ENCODE data around the gene OSBPL5.

The OSBPL5 gene

DNA sequence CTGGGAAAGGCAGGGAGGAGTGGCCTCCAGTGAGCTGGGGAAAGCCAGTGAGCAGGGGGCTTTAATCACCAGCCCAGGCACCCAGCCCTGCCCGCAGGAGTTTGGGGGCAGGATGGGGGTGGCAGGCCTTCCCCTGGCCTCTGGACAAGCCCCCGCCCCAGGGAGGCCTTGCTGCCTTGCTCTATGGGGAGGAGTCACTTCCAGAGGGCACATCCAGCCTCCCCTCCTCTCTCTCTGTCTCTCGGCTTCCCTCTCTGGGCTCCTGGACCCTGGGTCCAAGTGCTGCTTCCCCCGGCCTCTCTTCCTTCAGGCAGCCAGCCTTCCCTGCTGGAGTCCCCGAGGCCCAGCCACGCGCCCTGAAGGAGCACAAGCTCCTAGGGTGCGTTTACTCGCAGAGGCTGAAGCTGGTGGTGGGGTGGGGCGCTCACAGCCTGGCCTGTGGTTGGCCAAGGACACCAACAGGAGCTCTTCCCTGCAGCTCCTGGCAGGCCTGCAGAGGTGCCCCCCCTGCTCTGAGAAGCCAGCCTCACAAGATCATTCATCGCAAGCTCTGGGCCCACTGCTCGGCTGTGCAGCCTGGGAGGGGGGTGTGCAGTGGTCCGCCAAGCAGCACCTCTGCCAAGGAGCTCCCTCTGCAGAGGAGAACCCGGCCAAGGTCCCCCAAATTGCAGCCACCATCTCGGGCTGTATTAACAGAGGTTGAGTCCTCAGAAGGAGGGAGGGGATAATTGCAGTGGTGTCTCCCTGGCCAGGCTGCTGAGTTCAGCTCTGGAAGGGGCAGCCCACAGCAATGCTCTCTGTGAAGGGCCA lies 25.4 kb downstream of the OSBPL5 start:
- no peak for ATAC-seq
- H3K9me3 Mint-ChIP-seq: no peaks in the 10 kb centered on the region
- H3K4me3 Mint-ChIP-seq: no peak overlapping the region
- DNase-seq: no peak
- H3K27ac Mint-ChIP-seq: peak overlapping the region in 1 of 2 donors; percentile 64
- peaks cover 51% of the 10 kb centered on the region for H3K4me1 Mint-ChIP-seq
- no peaks in the 10 kb centered on the region for H3K27me3 Mint-ChIP-seq

DNA sequence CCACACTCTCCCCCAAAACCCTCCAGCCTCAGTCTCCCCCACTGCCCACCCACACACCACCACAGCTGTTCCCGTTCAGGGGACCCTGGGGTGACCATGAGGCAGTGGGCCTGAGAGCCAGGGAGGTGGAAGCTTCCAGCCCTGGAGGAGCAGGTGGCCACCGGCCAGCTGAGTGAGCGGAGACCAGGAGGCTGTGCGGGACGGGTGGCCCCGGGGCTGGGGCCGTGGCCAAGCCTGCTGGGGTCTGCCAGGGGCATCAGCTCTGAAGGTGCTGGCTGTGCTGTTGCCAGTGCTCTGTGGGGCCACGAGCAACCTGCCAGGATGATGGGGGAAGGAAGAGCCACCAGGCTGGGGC lies 26.0 kb downstream of the OSBPL5 start:
- H3K27ac Mint-ChIP-seq: no peak overlapping the region
- no peaks in the 10 kb centered on the region for H3K9me3 Mint-ChIP-seq
- H3K27me3 Mint-ChIP-seq: no peaks in the 10 kb centered on the region
- H3K4me3 Mint-ChIP-seq: no peak overlapping the region
- H3K4me1 Mint-ChIP-seq: peaks cover 51% of the 10 kb centered on the region
- no peak for ATAC-seq
- no peak for DNase-seq

DNA sequence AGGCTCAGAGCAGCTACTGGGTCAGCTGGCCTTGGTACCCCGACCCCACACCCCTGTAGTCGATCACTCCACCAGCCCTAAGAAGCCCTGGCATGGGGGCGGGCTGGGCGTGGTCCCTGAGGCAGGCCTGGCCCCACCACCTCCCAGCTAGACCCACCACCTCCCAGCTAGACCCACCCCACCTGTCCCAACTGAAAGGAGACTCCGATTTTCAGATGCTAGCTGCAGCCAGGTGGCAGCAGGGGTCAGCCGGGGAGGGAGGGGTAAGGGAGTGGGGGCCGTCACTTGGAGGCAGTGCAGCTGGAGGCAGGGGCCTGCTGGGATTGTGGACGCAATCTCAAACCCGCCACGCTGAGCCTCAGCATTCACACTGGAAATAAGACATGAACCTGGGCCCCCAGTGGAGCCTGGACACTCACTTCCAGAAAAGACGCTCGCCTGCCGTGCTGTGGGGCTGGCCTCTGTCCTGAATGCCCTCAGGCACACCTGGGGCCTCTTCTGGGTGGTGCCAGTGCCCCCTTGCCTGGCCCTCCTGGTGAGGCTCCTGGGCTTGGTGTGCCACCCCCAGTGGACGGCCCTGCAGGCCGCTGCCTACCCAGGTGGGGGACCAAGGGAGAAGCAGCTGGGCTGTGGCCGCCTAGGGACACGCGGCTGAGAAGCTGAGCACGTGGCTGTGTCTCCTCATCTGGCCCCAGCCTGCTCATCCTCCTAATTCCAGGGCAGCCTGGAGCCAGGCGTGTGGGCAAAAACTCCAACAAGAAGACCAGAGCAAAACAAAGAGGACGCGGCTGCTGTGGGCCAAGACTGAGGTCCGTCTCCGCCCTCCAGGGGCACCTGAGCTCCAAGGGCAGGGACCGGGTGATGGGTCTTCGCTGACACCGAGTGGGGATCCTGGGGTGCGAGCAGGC lies 26.7 kb downstream of the OSBPL5 start:
- Mint-ChIP-seq H3K27ac (no peak overlapping the region), H3K9me3 (no peaks in the 10 kb centered on the region), H3K4me3 (no peak overlapping the region), H3K4me1 (peaks cover 55% of the 10 kb centered on the region), H3K27me3 (no peaks in the 10 kb centered on the region)
- ATAC-seq (no peak), DNase-seq (no peak)

DNA sequence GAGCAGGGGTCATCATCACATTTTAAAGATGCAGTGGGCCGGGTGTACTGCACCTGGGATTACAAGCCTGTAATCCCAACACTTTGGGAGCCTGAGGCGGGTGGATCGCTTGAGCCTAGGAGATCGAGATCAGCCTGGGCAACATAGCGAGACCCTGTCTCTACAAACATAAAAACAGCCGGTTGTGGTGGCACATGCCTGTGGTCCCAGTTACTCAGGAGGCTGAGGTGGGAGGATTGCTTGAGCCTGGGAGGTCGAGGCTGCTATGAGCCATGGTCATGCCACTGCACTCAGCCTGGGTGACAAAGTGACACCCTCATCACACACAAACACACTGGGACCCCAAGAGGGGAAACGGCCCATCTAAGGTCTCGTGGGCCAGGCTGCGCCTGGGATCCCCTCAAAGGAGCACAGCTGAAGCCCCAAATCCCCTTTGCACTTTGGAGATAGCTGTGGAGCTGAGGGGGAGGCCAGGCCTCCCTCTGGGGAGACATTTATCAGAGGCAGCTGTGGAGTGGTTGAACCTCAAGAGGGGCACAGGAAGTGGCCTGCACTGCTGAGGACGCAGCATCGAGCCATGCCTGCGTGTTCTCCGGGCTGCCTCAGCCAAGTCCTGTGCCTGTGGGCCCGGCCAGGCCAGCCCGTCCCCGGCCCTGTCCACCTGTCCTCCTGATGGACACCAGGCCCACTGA lies 27.5 kb downstream of the OSBPL5 start:
- DNase-seq (no peak), ATAC-seq (no peak)
- peaks cover 55% of the 10 kb centered on the region for H3K4me1 Mint-ChIP-seq
- no peak overlapping the region for H3K4me3 Mint-ChIP-seq
- peak overlapping the region in 1 of 2 donors; percentile 19 for H3K27ac Mint-ChIP-seq
- H3K27me3 Mint-ChIP-seq: no peaks in the 10 kb centered on the region
- no peaks in the 10 kb centered on the region for H3K9me3 Mint-ChIP-seq

DNA sequence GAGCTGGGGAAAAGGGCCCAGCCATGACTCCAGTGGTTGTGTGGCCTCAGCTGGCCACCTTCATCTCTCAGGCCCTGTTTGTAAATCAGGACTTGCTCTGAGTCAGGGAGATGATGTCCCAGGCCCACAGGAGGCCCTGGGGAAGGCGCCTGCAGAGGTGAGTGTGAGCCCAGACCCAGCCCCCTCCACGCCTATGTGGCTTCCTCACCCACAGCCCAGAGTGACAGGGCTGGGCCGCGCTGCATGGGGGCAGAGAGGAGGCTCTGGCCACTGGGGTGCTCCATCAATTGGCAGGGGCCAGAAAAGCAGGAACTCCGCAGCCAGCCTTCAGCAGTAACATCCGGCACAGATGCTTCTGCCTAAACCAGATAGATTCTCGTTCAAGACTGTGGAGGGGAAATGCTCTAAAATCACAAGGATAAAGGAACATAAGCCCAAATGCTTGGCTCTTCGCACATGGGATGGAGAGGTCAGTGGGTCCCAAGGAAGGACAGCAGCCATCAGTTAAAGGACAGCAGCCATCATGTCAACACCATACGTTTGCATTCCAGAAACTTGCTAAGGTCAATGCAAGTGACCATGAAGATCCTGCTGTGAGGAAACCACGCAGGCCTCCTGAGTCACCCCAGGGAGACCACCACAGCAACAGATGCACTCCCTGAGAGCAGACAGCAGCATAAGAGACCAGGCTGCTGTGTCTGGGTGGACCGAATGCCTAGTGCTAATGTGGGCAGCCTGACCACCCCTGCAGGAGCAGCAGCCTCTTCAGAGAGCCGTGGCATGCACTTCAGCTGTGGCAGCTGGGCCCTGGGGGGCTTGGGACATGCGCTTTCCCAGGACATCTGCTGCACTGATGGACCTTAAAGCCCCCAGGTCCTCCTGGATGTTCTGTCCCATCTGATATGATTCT lies 28.3 kb downstream of the OSBPL5 start:
- no peaks in the 10 kb centered on the region for H3K27me3 Mint-ChIP-seq
- no peaks in the 10 kb centered on the region for H3K9me3 Mint-ChIP-seq
- DNase-seq (no peak), ATAC-seq (peak; percentile 32)
- no peak overlapping the region for H3K4me3 Mint-ChIP-seq
- H3K4me1 Mint-ChIP-seq: peaks cover 51% of the 10 kb centered on the region
- no peak overlapping the region for H3K27ac Mint-ChIP-seq

DNA sequence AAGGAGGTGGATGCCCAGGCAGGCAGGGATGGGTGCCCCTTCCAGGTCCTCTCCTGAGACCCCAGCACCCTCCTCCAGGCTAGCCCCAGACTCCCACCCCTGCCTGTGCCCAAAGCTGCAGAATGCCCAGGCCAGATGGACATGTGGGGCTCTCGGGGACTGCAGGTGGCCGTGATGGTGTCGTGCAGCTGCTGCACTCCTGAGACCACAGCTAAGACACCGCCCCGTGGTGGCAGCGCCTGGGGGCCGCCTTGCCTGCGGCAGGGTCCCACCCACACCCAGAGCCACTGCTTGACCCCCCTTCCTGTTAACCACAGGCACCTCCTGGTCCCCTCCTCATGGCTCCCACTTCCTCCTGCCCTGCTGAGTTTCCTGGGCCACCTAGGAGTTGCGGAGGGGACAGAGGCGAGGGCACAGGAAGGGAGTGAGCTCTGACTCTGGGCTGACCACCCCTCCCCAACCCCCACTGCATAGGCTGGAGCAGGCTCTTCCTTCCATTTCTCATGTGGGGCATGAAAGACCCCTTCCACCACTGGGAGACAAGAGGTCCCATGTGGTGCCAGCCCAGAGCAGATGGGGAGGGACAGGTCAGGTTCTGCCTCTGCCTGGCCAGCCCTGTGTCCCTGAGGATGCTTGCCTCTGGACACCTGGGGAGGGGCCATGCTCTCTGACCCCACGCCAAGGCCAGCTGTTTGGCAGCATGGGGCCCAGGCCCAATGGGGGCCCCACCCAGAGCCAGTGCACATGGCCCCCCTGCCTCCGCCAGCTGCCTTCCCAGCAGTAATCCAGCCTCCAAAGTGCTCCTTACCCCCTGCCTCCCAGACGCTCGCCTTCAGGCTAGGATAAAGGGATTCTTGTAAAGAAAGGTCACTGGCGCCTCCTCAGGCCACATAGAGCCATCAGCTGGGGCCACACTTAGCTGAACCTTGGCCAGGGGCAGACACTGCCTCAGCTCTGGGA lies 29.3 kb downstream of the OSBPL5 start:
- no peaks in the 10 kb centered on the region for H3K27me3 Mint-ChIP-seq
- H3K4me1 Mint-ChIP-seq: peaks cover 51% of the 10 kb centered on the region
- H3K9me3 Mint-ChIP-seq: no peaks in the 10 kb centered on the region
- no peak overlapping the region for H3K4me3 Mint-ChIP-seq
- H3K27ac Mint-ChIP-seq: peak overlapping the region; percentile 69 to 86
- ATAC-seq (peak; percentile 4), DNase-seq (no peak)

DNA sequence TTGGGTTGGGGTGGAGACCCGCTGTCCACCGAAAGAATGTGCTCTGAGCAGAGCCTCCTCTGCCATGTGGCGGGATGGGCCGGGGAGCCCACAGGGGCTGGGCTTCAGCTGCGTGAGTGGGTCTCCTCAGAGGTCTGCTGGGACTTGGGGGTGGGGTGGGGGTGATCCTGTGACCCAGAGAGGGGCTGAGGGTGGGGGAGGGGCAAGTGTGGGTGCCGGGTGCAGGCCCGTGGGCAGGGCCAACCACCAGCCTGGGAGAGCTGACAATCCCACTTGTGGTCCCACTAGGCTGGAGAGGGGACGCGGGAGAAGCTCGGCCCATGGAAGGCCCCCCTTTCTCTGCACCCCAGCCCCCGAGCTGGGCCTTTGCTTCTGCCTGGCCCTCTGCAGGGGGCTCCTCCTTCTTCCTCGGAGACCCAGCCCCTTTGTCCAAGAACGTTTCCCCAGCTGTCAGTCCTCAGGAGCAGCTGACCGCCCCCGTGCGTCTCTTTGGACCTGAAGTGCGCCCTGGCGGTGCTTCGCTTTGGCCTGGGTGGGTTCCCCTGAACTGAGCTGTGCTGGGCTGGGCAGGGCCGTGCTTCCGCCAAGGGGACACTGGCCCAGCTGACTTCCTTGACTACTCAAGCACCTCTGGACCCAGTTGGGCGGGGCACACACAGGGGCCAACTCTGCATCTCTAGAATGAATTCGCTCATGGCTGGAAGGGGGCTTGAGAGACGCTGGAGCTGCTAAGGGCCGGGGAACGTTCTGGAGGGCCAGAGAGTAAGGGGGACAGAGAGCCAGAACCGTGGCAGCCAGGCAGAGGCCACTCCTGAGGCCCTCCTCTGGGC lies 30.2 kb downstream of the OSBPL5 start:
- Mint-ChIP-seq H3K4me3 (no peak overlapping the region), H3K27me3 (no peaks in the 10 kb centered on the region), H3K9me3 (no peaks in the 10 kb centered on the region), H3K27ac (peak overlapping the region in 1 of 2 donors; percentile 49), H3K4me1 (peaks cover 51% of the 10 kb centered on the region)
- ATAC-seq: no peak
- DNase-seq: no peak

DNA sequence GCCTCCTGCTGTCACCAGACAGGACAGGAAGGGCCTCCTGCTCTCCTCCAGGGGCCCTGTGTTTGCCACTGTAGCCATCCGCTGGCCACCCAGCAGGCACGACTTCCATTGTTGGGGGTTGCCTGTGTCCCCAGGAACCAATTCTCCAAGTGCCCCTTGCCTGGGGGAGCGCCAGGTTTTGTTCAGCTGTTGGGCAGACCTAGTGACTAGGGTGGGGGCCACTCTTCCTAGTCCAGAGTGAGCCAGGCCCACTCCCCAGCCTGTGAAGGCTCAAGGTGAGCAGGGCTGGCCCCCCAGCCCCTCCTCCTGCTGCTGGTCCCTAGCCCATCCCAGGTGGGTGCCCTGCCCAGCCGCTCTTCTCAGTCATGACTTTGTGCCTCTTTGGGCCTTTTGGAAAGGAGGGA lies 30.9 kb downstream of the OSBPL5 start:
- H3K27me3 Mint-ChIP-seq: no peaks in the 10 kb centered on the region
- no peak overlapping the region for H3K27ac Mint-ChIP-seq
- DNase-seq (no peak), ATAC-seq (no peak)
- H3K4me3 Mint-ChIP-seq: no peak overlapping the region
- H3K9me3 Mint-ChIP-seq: no peaks in the 10 kb centered on the region
- H3K4me1 Mint-ChIP-seq: peaks cover 46% of the 10 kb centered on the region

DNA sequence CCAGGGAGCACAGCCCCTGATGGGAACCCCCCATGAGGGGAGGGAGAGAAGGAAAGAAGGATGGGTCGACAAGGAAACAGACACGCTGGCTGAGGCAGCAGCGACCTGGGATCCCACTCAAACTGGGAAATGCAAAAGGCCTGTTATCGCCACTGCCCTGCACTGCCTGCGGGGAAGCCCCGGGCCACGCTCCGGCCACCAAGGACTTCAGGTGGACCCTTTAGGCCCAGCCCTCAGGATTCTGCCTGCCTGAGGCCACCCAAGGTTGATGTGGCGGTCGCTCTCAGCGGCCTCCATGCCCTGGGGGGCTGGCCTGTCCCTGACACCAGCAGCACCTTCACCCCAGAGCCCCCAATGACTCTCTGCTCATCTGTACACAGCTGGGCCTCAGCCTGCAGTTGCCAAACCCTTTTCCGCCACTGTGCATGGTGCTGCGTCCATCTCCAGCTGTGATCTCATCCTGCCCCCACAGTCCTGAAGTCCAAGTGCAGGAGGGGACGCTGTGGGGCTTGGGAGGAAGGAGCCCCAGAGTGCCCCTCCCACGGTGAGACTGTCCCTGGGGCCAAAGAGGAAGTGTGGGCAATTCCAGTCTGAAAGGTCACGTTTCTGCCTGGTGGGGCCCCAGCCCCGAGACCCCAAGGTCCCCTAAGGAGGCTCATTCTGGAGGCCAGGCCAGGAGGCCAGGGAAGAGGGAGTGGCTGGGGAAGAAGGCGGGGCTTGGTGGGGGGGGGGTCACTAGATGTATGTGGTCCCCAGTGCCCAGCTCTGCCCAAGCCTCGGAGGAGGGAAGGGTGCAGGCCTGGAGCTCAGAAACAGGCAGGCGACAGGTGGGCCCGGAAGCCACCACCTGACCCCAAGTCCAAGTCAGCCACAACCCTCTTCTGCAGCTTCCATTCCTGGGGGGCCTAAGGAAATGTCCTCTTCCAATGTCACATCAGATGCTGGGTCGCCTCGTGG lies 31.6 kb downstream of the OSBPL5 start:
- ATAC-seq: no peak
- no peak for DNase-seq
- H3K9me3 Mint-ChIP-seq: no peaks in the 10 kb centered on the region
- no peak overlapping the region for H3K27ac Mint-ChIP-seq
- peaks cover 41% of the 10 kb centered on the region for H3K4me1 Mint-ChIP-seq
- H3K4me3 Mint-ChIP-seq: no peak overlapping the region
- H3K27me3 Mint-ChIP-seq: no peaks in the 10 kb centered on the region

DNA sequence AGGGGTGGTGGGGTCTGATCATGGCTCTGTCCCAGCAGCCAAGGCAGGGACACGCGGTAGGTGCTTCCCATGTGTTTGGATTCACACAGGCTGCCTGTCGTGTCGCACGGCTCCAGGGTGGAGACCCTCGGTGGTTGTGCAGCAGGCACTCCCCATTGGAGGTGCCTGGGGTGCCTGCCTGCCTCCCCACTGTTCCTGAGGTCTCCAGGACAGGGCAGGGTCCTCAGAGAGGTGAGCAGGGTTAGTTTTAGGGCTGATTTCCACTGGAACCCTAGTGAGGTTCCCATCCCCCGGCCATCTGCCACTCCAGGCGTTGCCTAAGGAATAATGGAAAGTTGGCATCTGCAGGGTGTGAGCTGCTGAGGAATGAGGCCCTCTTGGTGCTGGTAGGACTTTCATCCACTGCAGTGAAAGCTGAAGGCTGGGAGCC lies 32.3 kb downstream of the OSBPL5 start:
- no peak overlapping the region for H3K4me3 Mint-ChIP-seq
- peaks cover 36% of the 10 kb centered on the region for H3K4me1 Mint-ChIP-seq
- ATAC-seq (no peak), DNase-seq (no peak)
- H3K9me3 Mint-ChIP-seq: no peaks in the 10 kb centered on the region
- no peaks in the 10 kb centered on the region for H3K27me3 Mint-ChIP-seq
- no peak overlapping the region for H3K27ac Mint-ChIP-seq

DNA sequence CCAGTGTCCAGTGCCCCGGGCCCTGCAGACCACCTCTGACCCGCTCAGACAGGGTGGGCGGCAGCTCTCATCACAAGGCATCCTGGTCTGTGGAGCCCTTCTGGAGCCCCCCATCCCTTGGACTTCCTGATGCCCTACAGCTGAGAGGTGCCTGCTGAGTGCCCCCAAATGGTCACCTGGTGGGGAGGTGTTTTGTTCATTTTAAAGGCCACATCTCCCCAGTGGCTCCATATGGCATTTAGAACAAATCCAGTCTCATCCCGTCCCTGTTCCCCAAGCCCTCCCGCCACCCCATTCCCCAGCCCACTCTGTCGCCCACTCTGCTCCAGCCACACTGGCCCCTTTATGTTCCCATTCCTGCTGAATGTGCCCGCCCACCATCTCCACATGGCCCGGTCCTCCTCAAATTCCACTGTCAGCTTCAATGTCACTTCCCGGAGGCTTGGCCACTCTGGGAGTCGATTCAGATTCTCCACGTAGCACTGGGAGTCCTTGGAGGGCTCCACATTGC lies 32.8 kb downstream of the OSBPL5 start:
- Mint-ChIP-seq H3K4me3 (no peak overlapping the region), H3K9me3 (no peaks in the 10 kb centered on the region), H3K4me1 (peaks cover 30% of the 10 kb centered on the region), H3K27me3 (no peaks in the 10 kb centered on the region), H3K27ac (no peak overlapping the region)
- ATAC-seq (no peak), DNase-seq (no peak)

DNA sequence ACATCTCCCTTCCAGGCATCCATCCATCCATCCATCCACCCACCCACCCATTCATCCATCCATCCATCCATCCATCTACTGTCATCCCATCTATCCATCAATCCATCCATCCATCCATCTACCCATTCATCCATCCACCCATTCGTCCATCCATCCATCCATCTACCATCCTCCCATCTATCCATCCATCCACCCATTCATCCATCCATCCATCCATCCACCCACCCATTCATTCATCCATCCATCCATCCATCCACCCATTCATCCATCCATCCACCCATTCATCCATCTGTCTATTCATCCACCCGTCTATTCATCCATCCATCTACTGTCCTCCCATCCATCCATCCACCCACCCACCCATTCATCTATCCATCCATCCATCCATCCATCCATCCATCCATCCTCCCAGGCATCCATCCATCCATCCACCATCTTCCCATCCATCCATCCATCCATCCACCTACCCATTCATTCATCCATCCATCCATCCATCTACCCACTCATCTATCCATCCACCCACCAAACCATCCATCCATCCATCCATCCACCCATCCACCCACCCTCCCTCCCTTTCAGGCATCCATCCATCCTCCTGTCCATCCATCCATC lies 33.7 kb downstream of the OSBPL5 start:
- DNase-seq (no peak), ATAC-seq (no peak)
- Mint-ChIP-seq H3K9me3 (no peaks in the 10 kb centered on the region), H3K27ac (no peak overlapping the region), H3K4me3 (no peak overlapping the region), H3K27me3 (no peaks in the 10 kb centered on the region), H3K4me1 (peaks cover 22% of the 10 kb centered on the region)

Measured in stimulated activated naive CD8-positive, alpha-beta T cell treated with anti-CD3 and anti-CD28 coated beads, Interleukin-15, amount 100 ng/mL, for 72 hours (primary cell).